Sciatic nerve (tissue), 2 donors: ENCODE results near the gene ZNHIT3. TPM values are rescaled to one million over a fixed set of nuclear protein-coding genes. Genes with fewer than 3 reads are reported as not detected.
"Not testable (repeated sequence)": the region's sequence is repeated elsewhere in the genome, so short reads cannot be mapped to it uniquely, and the experiment has no call there.

Experiments used
- ATAC-seq: fragments of 200-7000 bp; cut with Tn5 transposase; one replicate; pipeline ENCODE4 v1.9.1; 2020; ENCODE audit warnings: mild to moderate bottlenecking, moderate library complexity
- DNase-seq: peaks from one replicate; pipeline ENCODE4 v3.0.0-alpha.2; 2020; ENCODE audit warnings: low spot score
- intact Hi-C: fragments of 100-400 bp; cut with DNase I; formaldehyde crosslinking; loops from one replicate; pipeline ENCODE4 v1.14.2; 2022
- total RNA-seq: library from RNA; stranded (reverse); fragmentation: NEBNext Ultra II Directional; extraction: Animal tissue kit (Norgen Biotek cat#: 25700); gene quantifications from one replicate; pipeline ENCODE4 v1.2.1, GENCODE V29; 2021
- donor health status: DM: no; HTN: no; CAD: no.
- donor health status: DM: no; HTN: no; CAD: no.

The ZNHIT3 gene
- total RNA-seq = 28.6 TPM

DNA sequence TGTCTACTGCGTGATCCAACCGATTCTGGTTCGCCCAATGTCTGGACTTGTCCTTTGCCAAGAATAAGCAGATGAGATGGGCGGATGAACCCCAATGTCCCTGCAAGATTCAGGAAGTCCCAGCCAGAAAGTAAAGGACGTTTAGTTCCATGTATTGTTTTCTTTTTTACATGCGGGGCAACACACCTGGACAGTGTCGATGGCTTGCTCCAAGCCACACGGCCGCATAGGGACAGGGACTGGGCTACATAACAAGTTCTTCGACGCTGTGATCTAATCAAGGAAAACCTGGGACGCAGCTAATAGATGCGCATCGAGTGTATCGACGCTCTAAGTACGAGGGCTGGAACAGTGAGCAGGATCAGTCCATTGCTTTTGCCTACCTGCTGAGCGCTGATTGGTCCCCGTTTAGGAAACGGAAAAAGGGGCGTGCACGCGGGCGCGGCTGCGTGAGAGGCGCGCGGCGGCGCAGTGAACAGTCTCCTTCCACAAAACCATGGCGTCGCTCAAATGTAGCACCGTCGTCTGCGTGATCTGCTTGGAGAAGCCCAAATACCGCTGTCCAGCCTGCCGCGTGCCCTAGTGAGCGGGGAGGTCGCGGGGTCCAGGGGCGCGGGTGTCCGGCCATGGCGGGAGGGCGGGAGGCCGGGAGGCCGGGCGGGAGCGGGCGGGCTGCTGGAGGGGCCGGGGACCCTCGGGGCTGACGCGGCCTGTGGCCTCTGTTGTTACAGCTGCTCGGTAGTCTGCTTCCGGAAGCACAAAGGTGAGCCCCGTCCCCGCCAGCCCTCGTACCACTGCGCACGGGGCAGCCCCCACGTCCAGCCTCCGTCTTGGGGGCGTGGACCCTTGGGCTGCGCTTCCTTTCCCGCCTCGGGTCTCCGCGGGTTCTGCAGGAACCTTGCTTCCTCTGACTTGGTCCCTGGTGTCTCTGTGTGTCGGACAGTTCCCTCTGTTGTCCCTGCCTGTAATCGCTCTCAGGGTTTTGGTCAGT is at the start of gene ZNHIT3:
TSS of gene ZNHIT3 (plus strand) at position 478 of the 991 bp plus-strand sequence. CDS start at position 497, 19 bp downstream.
- ATAC-seq (peak; percentile 97), DNase-seq (peak; percentile 94)
- intact Hi-C loops = loop anchor here (10.0 kb wide), 1 partner anchor 522 kb away; no protein-coding TSS in a partner anchor

DNA sequence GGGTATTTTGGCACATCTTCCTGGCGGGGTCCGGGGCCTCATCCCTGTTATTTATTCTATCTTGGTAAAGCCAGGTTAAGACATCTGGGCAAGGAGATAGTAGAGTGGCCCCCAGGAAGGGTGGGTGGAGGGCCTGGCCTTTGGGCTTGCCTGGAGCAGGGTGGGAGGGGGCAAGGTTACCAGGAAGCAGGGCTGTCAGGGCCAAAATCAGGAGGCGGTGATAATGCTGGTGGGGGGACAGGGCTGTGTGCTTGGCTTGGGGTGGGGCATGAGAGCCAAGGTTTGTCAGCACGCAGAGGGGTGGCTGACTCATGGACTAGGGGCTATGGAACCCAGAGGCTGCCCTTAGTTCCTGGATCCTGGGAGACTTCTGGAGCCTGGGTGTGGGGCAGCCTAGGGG is 44.7 kb upstream of the ZNHIT3 start:
- DNase-seq, ATAC-seq, intact Hi-C loops: not testable (repeated sequence)

- no peak for DNase-seq
- ATAC-seq = no peak
- intact Hi-C loops = no loop called here
These were observed 42.7 kb upstream of the ZNHIT3 start for GRCh38 chr17:36443777-36444176.

DNA sequence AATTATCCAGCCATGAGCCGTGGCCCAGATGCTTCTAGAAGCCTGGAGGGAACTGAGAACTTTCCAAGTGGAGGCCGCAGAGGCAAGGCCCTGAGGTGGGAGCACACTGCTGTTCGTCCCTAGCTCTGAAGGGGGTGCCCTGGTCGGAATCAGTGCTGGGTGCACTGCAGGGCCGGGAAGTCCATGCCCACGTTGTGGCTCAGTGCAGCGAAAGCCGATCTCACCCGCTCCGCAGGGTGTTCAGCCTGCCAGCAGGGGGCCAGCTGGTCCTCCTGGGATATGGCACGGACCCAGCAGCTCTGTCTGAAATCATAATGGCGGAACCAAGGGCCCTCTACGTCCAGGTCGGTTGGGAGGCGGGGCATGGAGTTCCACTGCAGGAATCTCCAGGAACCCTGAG is 36.5 kb upstream of the ZNHIT3 start:
- intact Hi-C loops, DNase-seq, ATAC-seq: not testable (repeated sequence)

DNA sequence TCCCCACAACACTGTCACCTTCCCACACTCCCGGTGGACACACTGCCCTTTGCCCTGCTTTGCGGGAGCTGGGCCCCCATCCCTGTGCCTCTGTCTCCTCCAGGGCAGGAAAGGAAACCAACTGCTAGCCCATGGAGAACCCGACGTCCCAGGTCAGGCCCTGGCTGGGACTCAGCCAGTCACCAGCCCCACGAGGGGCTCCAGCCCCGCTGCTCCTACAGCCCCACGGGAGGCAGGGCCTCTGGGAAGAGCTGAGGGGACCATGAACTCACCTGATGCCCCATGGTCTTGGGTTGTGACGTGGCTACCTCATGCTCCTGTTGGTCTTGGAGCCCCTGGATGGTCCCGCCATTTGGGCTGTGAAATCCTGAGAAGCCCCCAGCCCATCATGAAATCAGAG is 33.6 kb upstream of the ZNHIT3 start:
- intact Hi-C loops = not testable (repeated sequence)

GRCh38 chr17:36457701-36458100 is 28.8 kb upstream of the ZNHIT3 start:
- DNase-seq, ATAC-seq, intact Hi-C loops: not testable (repeated sequence)

More for the DNA sequence above, 33.6 kb upstream of the ZNHIT3 start:
- not testable (repeated sequence) for ATAC-seq, DNase-seq

DNA sequence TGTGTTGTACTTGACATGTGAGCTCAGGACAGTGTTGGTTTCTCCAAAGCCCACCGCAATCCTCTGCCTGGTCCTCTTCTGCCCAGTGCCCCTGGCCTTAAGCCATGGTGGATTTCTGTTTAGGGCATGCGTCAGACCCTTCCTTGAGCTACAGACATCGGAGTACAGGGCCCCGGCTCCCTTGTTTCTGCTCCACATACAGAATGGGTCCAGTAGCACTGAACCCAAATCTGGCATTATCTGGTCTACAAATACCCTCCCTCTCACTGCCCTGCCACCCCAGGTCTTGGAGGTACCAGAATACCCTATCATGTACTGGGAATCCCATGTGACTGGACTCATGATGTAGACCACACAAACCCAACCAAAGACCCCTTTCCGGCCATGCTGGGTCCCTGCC is 27.4 kb upstream of the ZNHIT3 start:
- DNase-seq (no peak), ATAC-seq (no peak)
- intact Hi-C loops = no loop called here

GRCh38 chr17:36459601-36460000 is 26.9 kb upstream of the ZNHIT3 start:
- intact Hi-C loops = no loop called here
- DNase-seq = no peak
- ATAC-seq = no peak

- DNase-seq = no peak
- intact Hi-C loops = no loop called here
- no peak for ATAC-seq
These were observed 26.1 kb upstream of the ZNHIT3 start for GRCh38 chr17:36460265-36460937.

DNA sequence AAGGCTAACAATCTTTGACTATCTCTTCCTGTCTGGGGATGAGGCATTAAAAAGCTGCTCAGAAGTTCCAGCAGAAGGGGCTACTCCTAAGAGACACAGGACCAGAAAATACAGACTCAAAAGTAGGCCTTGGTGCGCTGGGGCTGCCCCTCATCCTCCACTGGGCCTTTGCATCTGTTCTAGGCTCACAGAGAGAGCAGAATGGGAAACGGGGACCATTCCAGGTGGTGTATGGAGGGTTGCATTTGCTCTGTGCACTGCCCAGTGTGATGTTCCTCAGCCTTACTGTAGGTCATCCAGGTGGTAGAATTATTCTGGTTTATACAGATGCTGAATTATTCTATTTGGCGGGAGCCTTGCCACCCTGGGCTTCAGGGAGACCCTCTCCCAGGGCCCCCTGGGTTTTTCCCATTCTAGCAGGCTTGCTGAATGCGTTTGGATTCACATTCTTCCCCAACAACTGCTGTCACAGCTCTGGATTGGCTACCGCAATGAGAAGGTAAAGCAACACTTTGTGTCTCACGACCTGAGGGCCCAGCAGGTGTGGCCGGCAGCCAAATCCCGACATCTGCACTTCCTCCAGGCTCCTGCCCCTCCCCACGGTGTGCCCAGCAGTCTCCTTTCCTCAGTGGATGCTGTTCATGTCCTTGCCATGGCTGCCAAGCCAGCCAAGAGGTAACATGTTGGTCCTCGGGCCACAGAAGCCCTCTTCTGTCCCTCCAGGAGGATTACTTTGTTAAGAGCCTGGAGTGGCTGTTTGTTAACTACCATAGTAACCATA is 25.0 kb upstream of the ZNHIT3 start:
- no peak for ATAC-seq
- DNase-seq = no peak
- intact Hi-C loops = no loop called here

- peak; percentile 63 for ATAC-seq
- DNase-seq = no peak
- intact Hi-C loops = no loop called here
These were observed 22.3 kb upstream of the ZNHIT3 start for GRCh38 chr17:36463916-36464764.

DNA sequence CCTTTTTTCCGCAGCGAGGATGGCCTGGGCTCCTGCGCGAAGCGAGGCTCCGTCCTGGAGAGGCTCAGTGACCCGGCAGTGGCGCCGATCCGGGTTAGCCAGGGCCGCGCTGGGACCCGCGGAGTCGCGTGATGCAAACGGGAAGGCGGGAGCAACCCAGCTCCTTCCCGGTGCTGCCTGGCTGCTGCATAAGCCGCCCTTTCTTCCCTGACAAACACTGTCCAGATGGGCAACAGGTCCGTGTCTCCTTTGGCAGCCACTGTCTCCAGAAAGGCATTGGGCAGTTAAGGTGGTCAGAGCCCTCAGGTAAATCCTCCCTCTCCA is 21.8 kb upstream of the ZNHIT3 start:
- DNase-seq (no peak), ATAC-seq (no peak)
- intact Hi-C loops = no loop called here

DNA sequence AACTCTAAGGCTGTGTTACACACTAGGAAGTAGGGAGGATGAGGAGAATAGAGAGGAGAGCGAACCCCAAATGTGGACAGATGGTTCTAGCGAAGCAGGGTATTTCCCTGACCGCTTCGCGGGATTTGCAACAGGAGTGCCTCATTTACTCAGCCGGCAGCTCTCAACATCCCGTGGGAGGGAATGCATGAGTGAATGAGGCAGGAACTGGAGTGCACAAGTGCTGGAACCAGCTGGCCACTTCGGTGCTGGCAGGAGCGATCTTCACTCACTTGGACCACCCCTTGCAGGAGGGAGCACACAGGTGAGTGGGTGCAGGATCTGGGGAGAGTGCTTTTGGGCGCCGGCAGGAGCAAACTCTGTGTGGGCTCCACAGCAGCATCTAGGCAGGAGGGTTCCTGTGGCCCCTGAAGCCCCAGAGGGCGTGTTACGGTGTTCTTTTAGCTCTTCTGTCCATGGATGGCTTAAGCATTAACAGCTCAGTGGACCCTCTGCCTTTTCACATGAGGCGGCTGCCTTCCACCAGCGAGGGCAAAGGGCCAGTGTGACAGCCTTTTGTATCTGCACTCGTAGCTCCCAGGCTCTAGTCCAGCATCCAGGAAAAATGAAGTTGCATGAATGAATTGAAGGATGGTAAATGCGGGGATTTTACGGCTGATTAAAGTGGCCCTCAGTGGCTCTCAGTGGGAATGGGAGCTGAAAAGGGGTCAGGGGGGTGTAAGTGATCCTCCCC is 17.4 kb upstream of the ZNHIT3 start:
- intact Hi-C loops = no loop called here
- no peak for ATAC-seq
- DNase-seq = no peak

- DNase-seq = no peak
- intact Hi-C loops = no loop called here
These were observed 16.7 kb upstream of the ZNHIT3 start for GRCh38 chr17:36469733-36470132.

GRCh38 chr17:36470499-36470898 is 16.0 kb upstream of the ZNHIT3 start:
- intact Hi-C loops = no loop called here
- DNase-seq = no peak
- no peak for ATAC-seq

More at GRCh38 chr17:36469733-36470132, 16.7 kb upstream of the ZNHIT3 start:
- ATAC-seq = no peak

DNA sequence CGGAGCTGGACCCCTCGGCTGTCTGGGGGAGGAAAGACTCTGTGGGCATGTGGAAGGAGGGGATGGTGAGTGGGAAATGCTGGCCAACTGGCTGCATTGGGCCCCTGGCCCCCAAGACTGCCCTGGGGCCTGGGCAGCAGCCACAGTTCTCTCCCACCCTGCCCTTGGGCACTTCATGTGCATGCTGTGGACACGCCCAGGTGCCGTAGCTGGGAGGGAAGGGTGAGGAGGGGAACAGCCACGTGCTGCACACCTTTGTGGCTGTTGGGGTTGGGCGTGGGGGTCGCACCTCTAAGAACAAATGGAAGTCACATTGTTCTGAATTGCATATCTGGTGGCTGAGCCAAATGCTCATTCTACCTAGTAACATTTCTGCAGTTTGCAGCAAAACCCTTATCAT is 11.9 kb upstream of the ZNHIT3 start:
- no peak for DNase-seq
- intact Hi-C loops = no loop called here
- ATAC-seq = no peak

DNA sequence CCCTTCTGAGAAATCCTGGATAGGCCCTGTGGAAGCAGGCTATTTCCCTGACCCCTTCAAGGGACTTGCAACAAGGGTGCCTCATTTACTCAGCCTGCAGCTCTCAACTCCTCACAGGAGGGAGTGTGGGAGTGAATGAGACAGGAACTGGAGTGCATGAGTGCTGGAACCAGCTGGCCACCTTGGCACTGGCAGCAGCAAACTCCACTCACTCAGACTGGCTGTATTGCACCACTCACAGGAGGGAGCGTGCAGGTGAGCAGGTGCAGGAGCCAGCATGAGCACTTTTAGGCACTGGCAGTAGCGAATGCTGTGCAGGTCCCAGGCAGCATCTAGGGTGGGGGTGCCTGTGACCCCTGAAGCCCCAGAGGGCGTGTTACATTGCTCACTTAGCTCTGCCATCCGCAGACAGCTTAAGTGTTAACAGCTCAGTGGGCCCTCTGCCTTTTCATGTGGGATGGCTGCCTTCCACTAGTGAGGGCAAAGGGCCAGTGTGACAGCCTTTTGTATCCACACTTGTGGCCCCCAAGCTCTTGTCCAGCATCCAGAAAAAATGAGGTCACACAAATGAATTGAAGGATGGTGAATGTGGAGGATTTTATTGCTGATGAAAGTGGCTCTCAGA is 11.0 kb upstream of the ZNHIT3 start:
- ATAC-seq (no peak), DNase-seq (no peak)
- intact Hi-C loops = no loop called here
